Stimulated activated CD4-positive, alpha-beta T cell treated with anti-CD3 and anti-CD28 coated beads, Interleukin-4, amount 100 ng/mL, for 24 hours (primary cell): Measurements from ENCODE around the gene FRG2.
"Not testable (repeated sequence)": the region's sequence is repeated elsewhere in the genome, so short reads cannot be mapped to it uniquely, and the experiment has no call there.

Source experiments
- DNase-seq: peaks from one replicate; pipeline ENCODE4 v3.0.0-alpha.2; 2020

The FRG2 gene

GRCh38 chr4:190015538-190016368 lies 11.3 kb downstream of the FRG2 start:
- DNase-seq = no peak

DNA sequence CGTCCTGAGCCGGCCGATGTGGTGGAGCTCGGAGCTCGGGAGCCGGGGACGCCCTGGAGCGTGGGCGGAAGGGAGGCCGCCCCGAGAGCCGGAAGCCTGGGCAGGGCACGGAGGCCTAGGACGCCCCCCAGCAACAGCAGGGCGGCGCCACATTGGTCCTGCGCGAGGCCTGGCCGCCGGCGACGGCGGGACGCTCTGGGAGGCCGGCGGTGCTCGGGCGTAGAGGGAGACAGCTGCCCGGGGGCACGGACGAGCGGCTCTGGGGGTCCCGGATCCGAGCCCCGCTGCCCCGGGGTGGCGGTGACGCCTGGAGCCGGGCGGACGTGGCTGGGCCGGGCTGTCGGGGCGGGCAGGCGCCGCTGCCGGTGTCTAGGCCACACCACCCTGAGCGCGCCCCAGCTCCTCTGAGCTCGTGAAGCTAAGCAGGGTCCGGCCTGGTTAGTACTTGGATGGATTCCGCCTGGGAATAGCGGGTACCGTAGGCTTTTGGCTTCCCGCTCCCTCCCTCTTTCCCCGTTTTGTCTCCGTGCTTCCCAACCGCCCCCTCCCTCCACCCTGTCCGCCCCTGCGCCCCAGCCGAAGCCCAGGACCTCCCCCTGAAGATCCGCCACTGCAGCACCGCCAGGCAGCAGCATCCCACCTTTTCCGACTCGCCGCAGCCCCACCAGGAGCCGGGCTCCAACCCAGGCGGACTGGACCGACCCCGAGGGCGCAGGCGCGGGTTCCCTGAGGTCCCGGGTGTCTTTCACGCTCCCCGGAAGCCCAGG lies 12.1 kb downstream of the FRG2 start:
- DNase-seq = no peak

DNA sequence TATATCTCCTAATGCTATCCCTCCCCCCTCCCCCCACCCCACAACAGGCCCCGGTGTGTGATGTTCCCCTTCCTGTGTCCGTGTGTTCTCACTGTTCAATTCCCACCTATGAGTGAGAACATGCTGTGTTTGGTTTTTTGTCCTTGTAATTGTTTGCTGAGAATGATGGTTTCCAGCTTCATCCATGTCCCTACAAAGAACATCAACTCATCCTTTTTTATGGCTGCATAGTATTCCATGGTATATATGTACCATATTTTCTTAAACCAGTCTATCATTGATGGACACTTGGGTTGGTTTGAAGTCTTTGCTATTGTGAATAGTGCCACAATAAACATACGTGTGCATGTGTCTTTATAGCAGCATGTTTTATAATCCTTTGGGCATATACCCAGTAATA lies 37.1 kb downstream of the FRG2 start:
- DNase-seq = not testable (repeated sequence)

DNA sequence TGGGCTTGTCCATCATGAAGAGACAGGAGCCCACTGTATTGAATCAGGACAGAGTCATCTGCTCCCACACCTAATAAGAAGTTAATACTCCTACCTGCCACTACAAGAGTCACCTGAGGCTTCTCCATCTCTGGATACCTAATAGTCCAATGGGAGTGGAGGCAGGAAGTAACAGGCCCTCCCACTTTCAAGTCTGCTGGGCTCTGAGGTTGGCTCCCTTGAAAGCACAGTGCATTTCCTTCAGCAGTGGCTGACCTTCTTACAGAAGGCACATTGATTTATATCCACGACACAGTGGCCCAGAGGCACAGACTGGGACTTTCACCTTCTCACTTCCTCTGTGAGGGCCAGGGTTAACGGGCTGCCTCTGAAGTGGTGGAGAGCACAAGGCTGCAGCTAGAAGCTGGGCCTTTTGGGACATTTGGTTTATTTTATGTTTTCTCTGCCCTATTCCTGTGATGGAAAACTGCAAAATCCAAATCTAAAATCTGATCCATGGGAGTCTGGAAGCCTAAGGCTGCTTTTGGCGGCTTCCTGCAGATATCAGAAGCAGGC lies 38.1 kb downstream of the FRG2 start:
- DNase-seq = no peak

GRCh38 chr4:189985651-189986243 lies 41.3 kb downstream of the FRG2 start:
- not testable (repeated sequence) for DNase-seq

GRCh38 chr4:189984661-189985060 lies 42.4 kb downstream of the FRG2 start:
- not testable (repeated sequence) for DNase-seq

- not testable (repeated sequence) for DNase-seq
Observed at GRCh38 chr4:189983916-189984526, 43.0 kb downstream of the FRG2 start.

DNA sequence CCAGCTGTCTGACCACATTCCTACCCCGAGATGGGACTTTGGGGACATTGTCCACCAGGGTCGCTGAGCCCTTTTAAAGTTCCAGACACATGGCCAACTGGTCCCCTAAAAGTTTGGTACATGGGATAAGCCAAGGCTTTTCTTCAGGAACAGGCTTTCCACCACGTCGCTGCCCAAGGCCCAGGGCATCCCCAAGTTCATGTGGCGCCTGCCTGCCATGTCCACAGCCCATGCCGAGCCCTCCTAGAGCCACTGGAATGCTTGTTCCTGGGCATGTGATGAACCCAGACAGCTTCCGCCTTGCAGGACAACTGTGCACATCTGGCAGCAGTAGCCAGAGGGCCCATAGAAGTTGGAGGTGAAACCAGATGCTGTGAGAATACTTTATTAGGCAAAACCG lies 45.1 kb downstream of the FRG2 start:
- no peak for DNase-seq

DNA sequence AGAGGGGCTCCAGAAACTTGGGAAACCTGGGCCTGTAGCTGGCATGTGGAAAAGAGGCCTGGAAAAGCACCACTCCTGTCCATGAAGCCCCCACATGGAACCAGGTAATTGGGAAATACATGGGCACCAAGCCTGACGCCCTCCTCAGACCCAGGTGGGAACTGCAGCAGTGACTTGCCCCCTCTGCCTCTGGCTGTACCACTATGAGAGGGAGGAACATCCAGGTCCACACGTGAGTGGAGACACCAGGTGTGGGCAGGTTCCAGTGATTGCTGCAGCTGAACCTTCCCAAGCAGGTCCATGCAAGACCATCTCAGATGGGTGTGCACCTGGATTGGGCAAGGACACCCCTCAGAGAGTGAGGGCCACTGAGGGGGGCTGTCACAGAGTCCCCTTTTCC lies 46.8 kb downstream of the FRG2 start:
- not testable (repeated sequence) for DNase-seq

- DNase-seq = no peak
Observed at GRCh38 chr4:189979196-189980047, 47.6 kb downstream of the FRG2 start.
